ENCODE measurements around the gene KLKB1.

DNA sequence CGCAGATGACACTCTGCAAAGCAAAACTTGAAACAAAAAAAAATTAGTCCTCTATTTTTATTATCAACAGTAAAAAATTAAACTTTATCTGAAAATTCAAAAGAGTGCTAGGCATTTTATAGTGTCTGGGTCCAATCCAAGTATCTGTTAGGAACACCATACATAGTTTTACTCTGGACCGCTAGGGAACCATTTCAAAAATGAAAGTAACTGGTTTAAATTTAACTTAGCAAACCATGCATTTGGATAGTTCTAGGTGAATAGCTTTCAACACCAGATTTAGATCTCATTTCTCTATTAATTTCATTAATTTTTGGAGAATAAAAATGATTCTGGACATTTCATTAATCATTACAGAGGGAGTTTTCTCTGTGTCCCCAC, 1.2 kb downstream of the KLKB1 start:
- TF ChIP-seq EZH2 (IDR thresholded peaks at IDR 0.05; ENCODE audit: low read length) (no peak), CTCF (optimal IDR thresholded peaks at IDR 0.05 in 1 of 3, IDR thresholded peaks at IDR 0.05 in 1 of 3, conservative IDR thresholded peaks at IDR 0.05 in 1 of 3; ENCODE audit: extremely low read depth in 1 of 3, insufficient read depth in 2 of 3, low read length in 3 of 3) (no peak)
